Prostate gland (tissue), 1 donor: Measurements from ENCODE around the gene FBXO42.

Experiments
- POLR2A ChIP-seq: fragments of 450-650 bp; IDR thresholded peaks from one replicate; pipeline ENCODE4 v1.6.1; 2016; ENCODE audit warnings: antibody characterized with exemption, mild to moderate bottlenecking
- POLR2AphosphoS5 ChIP-seq: sonication (generic); formaldehyde crosslinking; IDR thresholded peaks from one replicate; pipeline ENCODE4 v1.6.1; 2017; ENCODE audit warnings: antibody characterized with exemption

DNA sequence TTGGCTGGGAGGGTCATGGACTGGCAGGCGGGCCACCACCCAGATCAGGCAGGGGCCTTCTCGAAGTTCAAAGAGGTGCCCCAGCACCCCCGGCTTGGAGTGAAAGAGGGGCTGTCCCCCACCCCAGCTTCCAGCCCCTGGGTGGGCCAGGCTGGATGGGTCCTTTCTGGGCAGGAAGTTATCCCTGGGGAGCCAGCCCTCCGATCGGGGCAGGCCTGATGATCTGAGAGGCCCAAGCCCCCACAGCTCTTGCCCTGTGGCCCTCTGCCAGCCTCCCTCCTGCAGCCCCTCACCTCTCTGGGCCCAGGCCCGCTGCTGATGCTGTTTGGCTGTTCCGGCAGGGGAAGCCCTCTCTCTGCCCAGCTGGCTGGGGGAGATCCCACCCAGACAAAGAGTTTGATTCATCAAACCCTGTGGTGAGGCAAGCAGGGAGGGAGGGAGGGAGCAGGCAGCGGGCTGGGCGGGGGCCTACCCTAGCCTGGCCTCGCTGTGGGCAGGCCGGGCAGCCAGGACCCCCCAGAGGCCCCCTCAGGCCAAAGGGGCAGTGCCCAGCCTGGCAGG, 142.4 kb downstream of the FBXO42 start:
- TF ChIP-seq POLR2A (no peak), POLR2AphosphoS5 (no peak)
